Measurements from ENCODE around the gene SLC25A23. TPM values are rescaled to one million over a fixed set of nuclear protein-coding genes. Genes with fewer than 3 reads are reported as not detected.

The SLC25A23 gene
- total and polyA plus RNA-seq, 8 donors = 16.3 to 39.4 (median 20.0) TPM

DNA sequence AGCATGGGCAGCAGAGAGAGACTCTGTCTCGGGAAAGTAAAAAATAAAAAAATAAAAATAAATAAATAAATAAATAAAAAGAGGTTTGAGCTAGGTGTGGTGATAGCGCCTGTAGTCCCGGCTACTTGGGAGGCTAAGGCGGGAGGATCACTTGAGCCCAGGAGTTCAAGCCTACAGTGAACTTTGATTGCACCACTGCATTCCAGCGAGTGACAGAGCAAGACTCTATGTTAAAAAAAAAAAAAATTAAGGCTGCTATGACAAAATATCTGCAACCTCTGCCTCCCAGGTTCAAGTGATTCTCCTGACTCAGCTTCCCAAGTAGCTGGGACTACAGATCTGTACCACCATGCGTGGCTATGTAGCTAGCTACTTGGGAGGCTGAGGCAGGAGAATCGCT, 25.2 kb upstream of the SLC25A23 start:
- intact Hi-C loops (cut with DNase I) = no loop called here
- FAIRE-seq = no peak

DNA sequence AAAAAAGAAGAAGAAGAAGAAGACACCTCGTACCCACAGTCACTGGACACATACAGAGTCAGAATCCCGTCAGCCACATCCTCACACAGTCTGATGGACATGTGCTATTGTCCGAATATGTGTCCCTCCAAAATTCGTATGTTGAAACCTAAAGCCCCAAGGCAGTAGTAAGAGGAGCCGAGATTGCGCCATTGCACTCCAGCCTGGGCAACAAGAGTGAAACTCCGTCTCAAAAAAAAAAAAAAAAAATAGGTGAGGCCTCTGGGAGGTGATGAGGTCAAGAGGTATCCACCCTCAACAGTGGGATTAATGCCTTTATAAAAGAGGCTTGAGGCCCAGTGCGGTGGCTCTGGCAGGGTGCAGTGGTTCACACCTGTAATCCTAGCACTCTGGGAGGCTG, 24.6 kb upstream of the SLC25A23 start:
- no peak for FAIRE-seq
- no peak overlapping the region for H3K27ac ChIP-seq
- H3K9me3 ChIP-seq = no peaks in the 10 kb centered on the region
- H3K36me3 ChIP-seq = no peaks in the 10 kb centered on the region
- ATAC-seq = no peak
- H3K4me1 ChIP-seq = no peaks in the 10 kb centered on the region
- TF ChIP-seq, protein P1, sequence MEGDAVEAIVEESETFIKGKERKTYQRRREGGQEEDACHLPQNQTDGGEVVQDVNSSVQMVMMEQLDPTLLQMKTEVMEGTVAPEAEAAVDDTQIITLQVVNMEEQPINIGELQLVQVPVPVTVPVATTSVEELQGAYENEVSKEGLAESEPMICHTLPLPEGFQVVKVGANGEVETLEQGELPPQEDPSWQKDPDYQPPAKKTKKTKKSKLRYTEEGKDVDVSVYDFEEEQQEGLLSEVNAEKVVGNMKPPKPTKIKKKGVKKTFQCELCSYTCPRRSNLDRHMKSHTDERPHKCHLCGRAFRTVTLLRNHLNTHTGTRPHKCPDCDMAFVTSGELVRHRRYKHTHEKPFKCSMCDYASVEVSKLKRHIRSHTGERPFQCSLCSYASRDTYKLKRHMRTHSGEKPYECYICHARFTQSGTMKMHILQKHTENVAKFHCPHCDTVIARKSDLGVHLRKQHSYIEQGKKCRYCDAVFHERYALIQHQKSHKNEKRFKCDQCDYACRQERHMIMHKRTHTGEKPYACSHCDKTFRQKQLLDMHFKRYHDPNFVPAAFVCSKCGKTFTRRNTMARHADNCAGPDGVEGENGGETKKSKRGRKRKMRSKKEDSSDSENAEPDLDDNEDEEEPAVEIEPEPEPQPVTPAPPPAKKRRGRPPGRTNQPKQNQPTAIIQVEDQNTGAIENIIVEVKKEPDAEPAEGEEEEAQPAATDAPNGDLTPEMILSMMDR (IDR thresholded peaks at IDR 0.05) = no peak
- H3K27me3 ChIP-seq = no peaks in the 10 kb centered on the region
- 81 to 85% methylated on average over 8 of the region's 8 CpGs for WGBS, 2 donors
- no peak overlapping the region for H3K4me3 ChIP-seq
- DNase-seq = no peak
- intact Hi-C loops (cut with DNase I) = no loop called here

More for the DNA sequence above, 25.2 kb upstream of the SLC25A23 start:
- no peak for DNase-seq
- Histone ChIP-seq H3K27ac (no peak overlapping the region), H3K36me3 (no peaks in the 10 kb centered on the region), H3K9me3 (no peaks in the 10 kb centered on the region), H3K4me3 (no peak overlapping the region), H3K4me1 (no peaks in the 10 kb centered on the region), H3K27me3 (no peaks in the 10 kb centered on the region)
- ATAC-seq = no peak
- 89 to 90% methylated on average over 7 of the region's 7 CpGs for WGBS, 2 donors
- TF ChIP-seq, protein P1 (IDR thresholded peaks at IDR 0.05) = no peak

DNA sequence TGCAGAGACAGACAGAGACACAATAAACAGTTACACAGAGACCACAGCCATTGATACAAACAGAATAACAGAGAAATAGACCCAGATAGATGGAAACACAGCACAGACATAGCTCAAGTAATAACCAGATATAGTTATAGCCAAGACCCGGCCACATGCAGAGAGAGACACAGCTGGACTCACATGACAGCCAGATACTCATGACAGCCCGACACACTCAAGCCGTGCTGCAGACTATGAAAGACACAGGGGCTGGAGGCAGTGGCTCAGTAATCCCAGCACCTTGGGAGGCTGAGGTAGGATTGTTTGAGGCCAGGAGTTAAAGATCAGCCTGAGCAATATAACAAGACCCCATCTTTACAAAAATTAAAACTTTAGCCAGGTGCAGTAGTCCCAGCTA, 23.6 kb upstream of the SLC25A23 start:
- Histone ChIP-seq H3K9me3 (no peaks in the 10 kb centered on the region), H3K27ac (no peak overlapping the region), H3K27me3 (no peaks in the 10 kb centered on the region), H3K4me3 (no peak overlapping the region), H3K36me3 (no peaks in the 10 kb centered on the region), H3K4me1 (no peaks in the 10 kb centered on the region)
- intact Hi-C loops (cut with DNase I) = no loop called here
- DNase-seq (no peak), ATAC-seq (no peak), FAIRE-seq (no peak)
- 39 to 46% methylated on average over 3 of the region's 3 CpGs for WGBS, 2 donors
- TF ChIP-seq, protein P1 (IDR thresholded peaks at IDR 0.05) = no peak

DNA sequence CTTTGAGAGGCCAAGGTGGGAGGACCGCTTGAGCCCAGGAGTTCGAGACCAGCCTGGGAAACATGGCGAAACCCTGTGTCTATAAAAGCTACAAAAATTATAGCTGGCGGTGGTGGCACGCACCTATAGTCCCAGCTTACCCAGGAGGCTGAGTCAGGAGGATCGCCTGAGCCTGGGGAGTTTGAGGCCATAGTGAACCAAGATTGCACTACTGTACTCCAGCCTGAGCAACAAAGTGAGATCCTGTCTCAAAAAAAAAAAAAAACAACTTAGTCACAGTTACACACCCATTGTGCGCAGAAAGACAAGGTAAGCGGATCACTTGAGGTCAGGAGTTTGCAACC, 22.7 kb upstream of the SLC25A23 start:
- H3K27ac ChIP-seq = no peak overlapping the region

More for the DNA sequence above, 22.7 kb upstream of the SLC25A23 start:
- H3K4me1 ChIP-seq = no peaks in the 10 kb centered on the region
- TF ChIP-seq, protein P1 (IDR thresholded peaks at IDR 0.05) = no peak
- FAIRE-seq (no peak), DNase-seq (no peak), ATAC-seq (no peak)
- intact Hi-C loops (cut with DNase I) = no loop called here
- H3K27me3 ChIP-seq = no peaks in the 10 kb centered on the region
- no peaks in the 10 kb centered on the region for H3K36me3 ChIP-seq
- no peak overlapping the region for H3K4me3 ChIP-seq
- no peaks in the 10 kb centered on the region for H3K9me3 ChIP-seq
- WGBS, 2 donors = 92 to 95% methylated on average over 8 of the region's 8 CpGs

All from pancreas (tissue), 10 donors.